AG09319 (cell line): ENCODE measurements around the gene RARRES1.

Experiments used
- DNase-seq: peaks from one replicate; pipeline ENCODE4 v3.0.0-alpha.2; 2010; ENCODE audit warnings: low read depth; ENCODE audit errors: extremely low read depth
- TF ChIP-seq, protein P1 (sequence below): IDR thresholded peaks from 2 replicates; pipeline ENCODE4 v1.5.1; 2011; ENCODE audit warnings: low read depth, mild to moderate bottlenecking, inconsistent platforms, low read length, moderate library complexity

Gene RARRES1

DNA sequence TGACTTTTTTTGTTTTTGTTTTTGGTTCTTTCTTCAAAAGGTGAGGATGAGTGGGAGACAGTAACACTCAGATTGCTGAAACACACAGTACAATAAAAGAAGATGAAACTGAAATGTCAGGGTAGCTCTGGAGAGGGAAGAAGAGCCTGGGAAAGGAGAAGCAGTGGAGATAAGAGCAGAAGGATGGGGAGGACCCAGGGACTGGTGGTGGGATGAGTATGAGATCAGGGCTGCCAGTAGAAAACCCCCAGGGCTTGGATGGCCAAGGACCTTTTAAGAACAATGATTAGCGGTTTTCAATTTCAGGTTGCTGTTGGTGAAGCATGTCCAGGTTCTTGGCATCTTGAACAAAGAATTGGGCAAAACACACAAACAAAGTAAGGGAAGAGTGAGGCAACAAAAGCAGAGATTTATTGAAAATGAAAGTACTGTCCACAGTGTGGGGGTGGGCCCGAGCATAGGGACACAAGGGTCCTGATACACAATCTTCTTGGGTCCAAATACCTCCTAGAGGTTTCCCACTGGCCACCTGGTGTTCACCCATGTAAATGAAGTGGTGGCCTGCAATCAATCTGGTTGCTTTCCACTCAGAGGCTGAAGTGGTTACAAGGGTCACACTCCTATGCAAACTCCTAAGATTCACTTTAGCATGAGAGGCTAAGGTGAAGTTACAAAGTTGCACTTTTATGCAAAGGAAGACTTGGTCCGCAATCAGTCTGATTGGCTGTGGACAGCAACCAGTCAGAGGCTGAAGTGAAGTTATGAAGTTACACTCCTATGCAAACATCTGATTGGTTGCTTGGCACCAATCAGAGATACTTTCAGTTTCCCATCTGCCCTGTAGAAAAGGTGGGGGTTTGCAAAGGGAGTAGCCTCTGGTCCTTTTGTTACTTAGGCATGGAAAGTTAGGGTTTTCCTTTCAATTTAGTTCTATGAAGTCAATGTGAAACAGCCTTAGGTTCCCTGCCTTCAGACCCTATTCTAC lies 43.5 kb upstream of the RARRES1 start:
- TF ChIP-seq, protein P1, sequence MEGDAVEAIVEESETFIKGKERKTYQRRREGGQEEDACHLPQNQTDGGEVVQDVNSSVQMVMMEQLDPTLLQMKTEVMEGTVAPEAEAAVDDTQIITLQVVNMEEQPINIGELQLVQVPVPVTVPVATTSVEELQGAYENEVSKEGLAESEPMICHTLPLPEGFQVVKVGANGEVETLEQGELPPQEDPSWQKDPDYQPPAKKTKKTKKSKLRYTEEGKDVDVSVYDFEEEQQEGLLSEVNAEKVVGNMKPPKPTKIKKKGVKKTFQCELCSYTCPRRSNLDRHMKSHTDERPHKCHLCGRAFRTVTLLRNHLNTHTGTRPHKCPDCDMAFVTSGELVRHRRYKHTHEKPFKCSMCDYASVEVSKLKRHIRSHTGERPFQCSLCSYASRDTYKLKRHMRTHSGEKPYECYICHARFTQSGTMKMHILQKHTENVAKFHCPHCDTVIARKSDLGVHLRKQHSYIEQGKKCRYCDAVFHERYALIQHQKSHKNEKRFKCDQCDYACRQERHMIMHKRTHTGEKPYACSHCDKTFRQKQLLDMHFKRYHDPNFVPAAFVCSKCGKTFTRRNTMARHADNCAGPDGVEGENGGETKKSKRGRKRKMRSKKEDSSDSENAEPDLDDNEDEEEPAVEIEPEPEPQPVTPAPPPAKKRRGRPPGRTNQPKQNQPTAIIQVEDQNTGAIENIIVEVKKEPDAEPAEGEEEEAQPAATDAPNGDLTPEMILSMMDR, result no peak
- DNase-seq, result no peak

DNA sequence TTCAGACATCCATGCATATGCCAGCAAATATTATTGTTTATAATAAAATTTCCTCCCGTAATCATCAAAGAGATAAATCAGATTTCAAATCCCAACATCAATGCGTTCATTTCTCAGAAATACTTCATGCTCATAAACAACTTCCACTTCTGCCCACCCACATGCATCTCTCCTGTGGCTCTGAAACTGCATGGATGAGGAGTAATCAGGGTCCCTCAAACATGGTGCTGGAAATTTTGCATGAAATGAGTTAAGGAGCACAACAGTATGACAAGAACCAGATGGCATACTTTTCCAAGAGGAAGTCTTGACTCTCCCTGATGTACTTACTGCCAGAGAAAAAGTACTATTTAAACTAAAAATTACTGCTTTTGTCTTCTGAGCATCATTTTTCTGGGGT lies 42.7 kb upstream of the RARRES1 start:
- no peak for DNase-seq
- TF ChIP-seq, protein P1, result no peak

DNA sequence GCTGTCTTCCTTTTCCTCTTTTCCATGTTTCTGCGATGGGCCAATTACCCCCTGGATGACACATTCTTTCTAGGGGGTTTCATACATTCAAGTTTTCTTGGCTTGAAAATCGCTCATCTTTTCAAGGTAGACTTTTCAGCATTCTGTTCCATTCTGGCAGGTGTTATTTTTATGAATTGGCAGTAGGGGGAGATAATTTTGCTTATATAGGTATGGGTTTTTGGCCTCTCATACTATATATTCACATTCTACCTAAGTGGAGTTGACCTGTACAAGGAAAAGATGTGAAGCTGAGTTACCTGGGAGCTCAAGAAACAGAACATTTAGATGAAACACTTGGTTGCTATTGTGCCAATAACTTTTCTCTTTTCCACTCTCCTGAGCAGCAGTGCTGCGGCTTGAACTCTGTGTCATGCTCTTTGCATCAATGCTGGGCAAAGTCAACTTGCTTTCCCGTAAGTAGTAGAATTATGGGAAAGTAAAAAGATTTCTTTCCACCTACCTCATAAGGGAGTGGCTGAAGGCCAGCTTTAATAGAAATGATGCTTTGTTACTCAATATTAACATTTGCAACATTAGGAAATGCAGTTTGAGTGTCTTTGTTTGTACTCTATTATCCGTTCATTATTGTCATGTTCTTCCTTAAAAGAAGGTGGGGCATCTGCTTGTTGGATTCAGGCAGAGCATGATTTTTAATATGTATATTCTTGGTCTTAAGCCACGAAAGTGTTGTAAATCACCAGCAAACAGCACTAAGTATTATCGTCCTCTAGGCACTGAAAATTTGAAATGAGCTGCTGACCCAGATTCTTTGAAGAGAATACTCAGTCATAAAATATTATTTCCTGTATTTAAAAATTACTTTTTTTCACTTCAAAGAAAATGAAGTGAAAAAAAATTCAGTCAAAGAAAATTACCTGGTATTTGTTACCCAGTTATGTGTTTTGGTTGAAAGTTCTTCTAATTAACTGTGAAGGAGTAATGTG lies 41.9 kb upstream of the RARRES1 start:
- DNase-seq, result no peak
- TF ChIP-seq, protein P1, result no peak; the same call in 1 of the 2 replicates

DNA sequence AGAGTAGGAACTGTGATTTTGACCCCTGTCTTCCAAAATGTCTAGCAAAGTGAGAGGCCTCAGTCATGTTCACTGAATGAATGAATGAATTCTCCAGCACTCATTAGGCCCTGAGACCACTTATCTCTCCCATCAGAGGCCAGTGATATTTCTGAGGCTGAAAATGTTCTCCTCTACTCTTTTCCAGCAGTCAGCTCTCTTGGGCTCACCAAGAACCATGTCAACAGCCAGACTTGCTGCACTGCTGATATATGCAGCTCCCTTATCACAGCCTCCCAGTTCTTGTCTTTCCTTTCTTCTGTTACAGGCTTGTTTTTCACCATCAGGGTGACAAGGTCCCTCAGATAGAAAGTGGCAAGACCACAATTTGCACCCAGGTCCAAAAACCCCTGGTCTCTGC lies 40.9 kb upstream of the RARRES1 start:
- no peak for DNase-seq
- TF ChIP-seq, protein P1, result no peak

DNA sequence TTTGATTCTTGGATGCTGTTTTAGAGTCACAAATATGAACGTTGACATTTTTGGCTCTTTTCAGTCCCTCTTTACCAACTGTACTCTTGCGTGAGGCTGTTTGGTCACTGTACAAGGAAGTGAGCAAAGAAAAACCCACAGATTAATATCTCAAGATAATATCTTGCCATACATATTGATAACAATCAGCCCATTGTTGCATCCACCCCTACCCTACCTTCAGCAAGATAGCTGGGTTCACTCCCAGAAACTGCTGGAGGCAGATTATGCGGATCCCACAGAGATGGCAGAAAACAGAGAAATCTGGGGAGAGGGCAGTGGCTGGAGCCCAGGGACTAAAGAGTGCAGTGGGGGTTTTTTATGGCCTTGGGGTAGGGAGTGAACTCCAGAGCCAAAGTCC lies 39.7 kb upstream of the RARRES1 start:
- TF ChIP-seq, protein P1, result no peak
- no peak for DNase-seq

DNA sequence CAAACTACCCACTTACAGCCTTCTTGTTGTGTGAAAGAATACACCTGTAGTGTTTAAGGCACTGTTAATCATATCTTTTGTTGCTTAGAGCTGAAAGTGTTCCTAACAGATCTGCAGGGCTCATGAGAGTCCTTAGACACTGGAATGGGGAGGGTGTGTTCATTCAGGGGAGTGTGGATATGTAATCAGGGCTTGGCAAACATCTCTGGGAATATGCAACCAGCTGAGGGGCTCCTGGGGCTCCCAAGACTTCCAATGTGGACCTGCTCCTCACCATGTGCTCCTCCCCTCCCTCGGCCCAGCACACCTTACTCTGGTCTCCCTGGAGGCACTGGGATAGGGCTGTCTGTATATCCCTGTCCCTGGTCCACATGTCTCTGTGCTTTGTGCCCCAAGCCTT lies 39.3 kb upstream of the RARRES1 start:
- TF ChIP-seq, protein P1, result no peak
- DNase-seq, result no peak
